NCI-H748 (cell line): ENCODE measurements around the gene PGLYRP1.
A peak's percentile ranks its signal among the peaks of the same experiment; 100 is the strongest.

Source experiments
- DNase-seq: peaks from one replicate; lab custom pipeline; 2025; ENCODE audit not compliant: unreplicated experiment; lab: John Stamatoyannopoulos, UW

Gene PGLYRP1

DNA sequence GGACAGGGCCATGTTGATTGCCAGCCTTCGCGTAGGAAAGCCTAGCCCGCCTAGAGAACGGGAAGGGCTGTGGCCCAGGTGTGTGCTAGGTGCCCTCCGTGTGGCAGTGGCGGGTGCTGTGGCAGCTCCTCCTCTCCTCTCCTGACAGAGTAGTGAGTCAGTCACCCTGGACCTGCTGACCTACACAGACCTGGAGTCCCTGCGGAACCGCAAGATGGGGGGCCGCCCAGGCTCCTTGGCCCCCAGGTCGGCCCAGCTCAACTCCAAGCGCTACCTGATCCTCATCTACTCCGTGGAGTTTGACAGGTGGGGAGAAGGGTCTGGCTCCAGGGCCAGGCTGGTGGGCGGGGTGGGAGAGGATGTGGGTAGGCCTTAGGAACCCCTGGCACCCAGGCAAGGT lies 16.4 kb downstream of the PGLYRP1 start:
- no peak for DNase-seq

DNA sequence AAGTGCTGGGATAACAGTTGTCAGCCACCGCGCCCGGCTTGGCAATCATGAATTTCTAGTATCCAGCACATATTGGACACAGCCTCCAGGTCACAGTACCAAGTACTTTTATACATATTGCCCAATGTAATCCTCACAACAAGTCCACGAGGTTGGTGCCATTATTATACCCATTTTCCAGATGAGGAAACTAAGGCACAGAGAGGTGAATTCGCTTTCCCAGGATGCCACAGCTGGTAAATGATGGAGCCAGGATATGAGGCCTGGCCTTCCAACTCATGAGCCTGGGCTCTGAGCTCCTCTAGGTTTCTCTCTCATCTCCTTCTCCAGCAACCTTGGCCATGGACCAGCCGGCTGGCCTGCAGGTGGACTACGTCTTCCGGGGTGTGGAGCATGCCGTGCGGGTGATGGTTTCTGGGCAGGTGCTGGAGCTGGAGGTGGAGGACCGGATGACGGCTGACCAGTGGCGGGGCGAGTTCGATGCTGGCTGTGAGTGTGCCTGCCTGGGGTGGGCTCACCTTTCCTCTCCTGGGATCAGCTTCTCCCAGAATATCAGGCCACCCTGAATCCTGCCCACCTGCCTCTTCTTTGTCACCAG lies 20.1 kb downstream of the PGLYRP1 start:
- DNase-seq, result no peak

DNA sequence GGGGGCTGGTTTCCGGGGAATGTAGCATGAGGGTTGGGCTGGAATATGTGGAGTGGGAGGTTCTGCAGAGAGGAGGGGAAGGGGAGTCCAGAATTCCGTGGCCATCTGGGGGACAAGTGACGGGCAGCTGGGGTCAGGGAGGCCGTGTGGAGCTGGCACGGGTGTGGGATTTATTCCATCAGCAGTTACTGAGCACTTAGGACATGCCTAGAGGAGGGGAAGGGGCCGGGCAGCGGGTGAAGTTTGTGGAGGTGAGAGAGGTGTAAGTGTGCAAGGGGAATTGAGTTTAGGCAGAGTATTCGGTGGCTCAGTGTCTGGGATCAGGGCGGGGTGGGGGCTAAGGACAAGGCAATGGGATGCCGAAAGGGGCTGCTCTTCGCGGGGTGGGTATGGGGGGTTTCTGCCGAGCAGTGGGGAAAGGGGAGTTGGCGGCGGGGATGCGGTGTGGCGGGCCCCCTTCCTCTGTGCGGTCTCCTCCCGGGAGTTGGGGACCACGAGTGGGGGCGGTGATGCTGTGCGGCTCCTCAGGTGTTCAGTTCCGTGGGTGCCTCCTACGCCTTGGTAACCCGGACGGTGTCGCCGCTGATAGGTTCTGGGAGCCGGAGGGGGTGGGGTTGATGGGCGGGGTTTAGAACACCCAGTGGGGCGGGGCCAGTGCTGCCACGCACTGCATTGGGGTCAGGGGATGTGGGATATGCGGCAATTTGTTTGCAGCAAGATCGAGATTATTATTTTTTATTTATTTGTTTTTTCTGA lies 22.2 kb downstream of the PGLYRP1 start:
- peak; percentile 86 for DNase-seq

DNA sequence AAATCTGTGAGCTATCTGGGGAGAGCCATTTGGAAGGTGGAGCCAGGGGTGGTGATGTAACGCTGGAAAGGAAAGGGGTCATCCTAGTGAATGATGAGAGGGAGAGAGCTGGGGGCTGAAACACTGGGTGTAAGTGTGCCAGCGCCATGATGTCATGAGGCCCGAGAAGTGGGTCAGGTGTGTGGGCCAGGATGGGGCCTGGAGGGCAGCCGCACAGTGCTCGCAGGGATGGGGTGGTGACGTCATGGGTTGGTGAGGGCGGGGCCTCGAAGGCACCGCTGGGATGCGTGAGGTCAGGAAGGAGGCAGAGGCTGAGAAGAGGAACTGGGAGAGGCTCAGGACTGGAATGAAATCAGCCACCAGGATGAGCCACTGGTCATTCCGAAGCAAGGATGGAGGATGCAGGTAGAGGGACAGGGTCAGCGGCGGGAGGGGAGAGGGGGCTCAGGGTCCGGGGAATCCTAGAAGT lies 23.2 kb downstream of the PGLYRP1 start:
- DNase-seq, result peak; percentile 50

DNA sequence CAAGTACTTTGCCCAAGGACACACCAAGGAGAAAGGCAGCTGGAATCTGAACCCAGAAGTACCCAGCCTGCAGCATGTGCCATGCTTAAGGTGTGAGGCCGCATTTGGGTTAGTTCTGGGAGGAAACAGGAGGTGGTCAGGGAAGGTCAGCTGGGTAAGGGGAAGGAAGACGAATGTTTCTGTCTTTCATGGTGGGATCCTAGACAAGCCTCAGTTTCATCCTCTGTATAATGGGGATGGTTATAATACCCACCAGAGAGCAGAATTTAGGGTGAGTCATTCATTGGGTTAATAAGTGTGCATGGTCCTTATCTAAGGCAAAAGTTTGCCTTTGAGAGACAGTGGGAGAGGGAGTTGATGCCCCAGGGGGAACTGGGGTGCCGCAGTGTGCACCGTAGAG lies 24.0 kb downstream of the PGLYRP1 start:
- DNase-seq, result no peak

DNA sequence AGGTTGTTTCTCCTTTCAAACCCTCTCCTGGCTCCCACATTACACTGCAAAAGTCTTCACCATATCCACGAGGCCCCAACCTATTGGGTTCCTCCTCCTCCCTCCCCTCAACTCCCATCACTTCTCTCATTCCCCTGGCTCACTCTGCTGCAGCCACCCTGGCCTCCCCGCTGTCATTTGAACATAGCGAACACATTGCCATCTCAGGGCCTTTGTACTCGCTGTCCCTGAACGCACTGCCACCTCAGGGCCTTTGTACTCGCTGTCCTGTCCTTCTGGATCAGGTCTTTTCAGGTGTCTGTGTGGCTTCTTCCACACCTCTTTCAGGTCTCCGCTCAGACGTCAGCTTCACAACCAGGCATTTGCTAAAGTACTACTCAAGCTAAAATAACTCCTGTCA lies 25.9 kb downstream of the PGLYRP1 start:
- no peak for DNase-seq

DNA sequence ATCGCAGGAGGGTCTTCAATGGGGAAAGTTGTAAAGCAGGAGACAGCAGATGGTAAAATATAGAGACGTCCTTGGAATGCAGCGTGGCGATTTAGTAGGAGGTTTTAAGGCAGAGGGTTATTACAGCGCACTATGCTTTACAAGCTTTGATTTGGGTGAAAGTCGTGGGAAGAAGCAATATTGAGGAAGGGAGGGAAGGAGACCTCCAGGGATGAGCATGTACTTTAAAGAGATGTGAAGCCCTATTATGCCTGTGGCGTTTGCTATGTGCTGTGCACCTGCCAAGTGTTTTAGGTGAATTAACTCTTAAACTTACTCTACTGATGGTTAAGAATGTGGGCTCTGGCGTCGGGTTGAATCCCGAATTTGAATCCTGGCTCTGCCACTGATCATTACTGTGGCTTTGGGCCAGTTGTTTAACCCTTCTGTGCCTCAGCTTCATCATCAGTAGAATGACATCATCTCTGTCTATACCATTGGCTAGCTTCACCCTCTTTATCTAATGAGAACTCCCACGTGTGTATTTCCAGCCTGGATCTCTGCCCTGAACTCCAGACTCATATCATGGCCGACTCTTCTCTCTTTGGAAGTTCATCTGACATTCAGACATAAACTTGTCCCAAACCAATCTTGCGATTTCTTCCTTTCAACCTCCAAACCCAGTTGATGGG lies 27.0 kb downstream of the PGLYRP1 start:
- DNase-seq, result peak; percentile 32

DNA sequence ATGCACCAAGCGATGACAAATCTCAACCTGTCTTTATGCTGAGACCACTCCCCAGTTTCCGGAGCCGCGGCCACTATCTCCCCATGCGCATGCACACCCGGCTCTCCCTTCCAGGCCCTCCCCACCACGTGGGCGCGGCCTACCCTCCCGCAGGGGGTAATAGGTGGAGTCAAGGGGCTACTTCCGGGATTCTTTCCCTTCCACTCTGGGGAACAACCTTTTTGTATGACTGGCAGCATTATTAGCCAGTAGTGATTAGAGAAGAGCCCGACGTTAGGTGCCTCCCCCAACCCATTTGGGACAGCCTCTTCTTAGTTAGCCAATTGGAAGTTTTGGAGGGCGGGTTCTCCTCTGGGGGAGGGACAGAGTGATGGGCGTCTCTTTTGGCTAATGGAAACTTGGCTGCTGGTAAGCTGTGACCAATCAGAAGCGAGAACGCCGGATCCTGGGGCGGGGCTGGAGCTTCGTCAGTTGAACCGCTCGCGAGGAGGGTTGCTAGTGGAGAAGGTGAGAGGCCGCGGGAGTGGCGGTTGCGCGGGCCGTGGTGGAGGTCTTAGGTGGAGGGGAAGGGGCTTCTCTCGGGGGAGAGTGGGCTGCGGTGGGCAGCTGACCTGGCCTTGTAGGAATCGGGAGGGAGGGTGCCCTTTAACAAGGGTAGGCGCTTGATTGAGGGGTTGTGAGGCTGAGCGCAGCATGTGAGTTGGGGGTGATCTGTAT lies 27.7 kb downstream of the PGLYRP1 start, which contains the start of gene CCDC61:
Gene CCDC61 (plus strand): TSS at position 470 of the 717 bp plus-strand sequence. CDS start 7,552 bp downstream, outside the sequence.
- peak; percentile 100 for DNase-seq

DNA sequence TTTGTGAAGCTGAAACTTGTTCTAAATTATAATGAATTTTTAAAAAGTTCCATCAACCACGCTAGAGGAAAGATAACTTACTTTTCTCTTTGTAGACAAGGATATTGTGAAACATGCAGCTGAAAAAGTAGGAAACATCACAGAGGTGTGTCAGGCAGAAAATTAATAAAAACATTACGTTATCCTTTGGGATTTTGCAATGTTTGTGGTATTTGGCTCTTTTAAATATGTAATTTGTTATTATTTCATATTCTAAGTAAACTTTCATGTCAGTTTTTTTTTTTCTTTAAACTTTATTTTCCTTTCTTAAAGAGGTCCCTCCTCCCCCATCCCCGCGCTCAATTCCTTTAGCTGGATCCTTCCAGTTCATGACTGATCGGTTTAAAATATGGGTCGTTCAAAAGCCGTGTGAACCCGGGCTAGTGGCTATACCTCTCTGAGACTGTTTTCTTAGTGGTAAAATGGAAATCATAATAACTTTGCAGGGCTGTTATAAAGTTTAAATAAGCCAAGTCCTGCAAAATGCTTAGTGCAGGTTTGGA lies 28.3 kb downstream of the PGLYRP1 start:
- no peak for DNase-seq

DNA sequence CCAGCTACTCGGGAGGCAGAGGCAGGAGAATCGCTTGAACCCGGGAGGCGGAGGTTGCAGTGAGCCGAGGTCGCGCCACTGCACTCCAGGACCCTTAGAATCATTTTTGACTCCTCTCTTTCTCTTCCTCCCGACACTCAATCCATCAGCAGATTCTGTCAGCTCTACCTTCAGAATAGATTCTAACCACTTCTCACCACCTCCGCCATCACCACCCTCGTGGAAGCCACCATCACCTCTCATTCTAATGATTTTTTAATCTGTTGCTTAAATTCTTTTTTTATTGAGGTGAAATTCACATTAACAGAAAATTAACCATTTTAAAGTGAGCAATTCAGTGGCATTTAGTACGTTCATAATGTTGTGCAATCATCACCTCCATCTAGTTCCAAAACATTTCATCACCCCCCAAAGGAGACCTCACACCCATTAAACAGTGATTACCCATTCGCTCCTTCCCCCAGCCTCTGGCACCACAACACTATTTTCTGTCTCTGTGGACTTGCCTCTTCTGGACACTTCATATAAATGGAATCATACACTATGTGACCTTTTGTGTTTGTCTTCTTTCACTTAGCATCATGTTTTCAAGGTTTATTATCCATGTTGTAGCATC lies 32.6 kb downstream of the PGLYRP1 start:
- DNase-seq, result no peak

DNA sequence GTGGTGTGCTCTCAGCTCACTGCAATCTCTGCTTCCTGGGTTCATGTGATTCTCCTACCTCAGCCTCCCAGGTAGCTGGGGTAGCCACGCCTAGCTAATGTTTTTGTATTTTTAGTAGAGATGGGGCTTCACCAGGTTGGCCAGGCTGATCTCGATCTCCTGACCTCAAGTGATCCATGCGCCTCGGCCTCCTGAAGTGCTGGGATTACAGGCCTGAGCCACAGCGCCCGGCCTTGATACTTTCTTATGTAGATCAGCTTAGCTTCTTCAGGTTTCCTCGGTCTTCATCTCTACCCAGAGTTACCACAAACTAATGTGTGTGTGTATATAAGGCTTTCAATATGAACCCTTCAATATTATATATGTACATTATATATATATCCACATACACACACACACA lies 37.5 kb downstream of the PGLYRP1 start:
- DNase-seq, result no peak

DNA sequence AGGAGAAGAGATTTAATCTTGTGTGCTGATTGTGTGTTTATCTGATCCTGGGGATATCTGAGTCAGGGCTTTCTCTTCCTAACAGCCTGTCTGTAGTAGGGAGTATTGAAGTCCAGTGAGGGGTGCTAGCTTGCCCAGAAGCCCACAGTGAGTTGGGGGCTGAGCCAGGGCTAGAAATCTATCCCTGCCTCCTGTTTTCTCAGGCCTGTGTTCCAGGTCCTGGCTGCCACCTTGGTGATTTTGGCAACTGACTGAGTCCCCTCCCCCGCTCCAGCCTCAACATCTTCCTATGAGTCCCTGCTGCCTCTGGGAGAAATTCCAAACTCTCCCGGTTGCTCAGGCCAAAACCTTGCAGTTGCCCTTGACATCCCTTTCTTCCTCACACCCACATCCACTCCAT lies 41.5 kb downstream of the PGLYRP1 start:
- no peak for DNase-seq

DNA sequence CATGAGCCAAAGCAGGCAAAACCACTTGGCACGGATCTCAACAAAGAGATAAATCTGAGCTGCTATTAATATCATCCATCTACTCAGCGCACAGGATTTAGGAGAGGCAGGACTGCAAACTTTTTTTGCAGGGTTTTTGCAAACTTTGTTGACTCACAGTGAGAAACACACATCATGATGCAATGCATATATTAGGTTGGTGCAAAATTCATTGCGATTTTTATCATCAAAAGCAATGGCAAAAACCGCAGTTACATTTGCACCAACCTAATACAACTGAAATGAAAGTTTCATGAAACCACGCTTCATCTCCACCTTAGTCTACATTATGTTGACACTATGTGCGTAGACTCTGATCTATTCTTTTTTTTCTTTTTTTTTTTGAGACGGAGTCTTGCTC lies 44.7 kb downstream of the PGLYRP1 start:
- no peak for DNase-seq

DNA sequence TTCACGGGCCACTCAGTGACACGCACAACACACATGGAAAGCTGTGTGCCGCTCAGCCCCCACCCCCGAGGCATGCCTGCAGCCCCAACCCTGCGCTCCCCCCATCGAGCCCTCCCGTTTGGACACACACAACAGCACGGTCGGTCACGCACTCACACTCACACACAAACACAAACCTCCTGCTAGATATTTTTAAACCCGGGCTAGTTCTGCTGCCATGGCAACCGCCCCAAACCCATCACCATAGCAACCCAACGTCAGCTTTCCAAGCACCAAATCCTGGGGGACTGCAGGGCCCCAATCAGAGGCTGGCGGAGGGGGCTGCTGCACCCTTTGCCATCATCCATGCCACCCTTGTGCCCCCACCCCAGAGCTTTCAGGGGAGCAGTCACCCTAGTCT lies 46.7 kb downstream of the PGLYRP1 start:
- peak; percentile 63 for DNase-seq

DNA sequence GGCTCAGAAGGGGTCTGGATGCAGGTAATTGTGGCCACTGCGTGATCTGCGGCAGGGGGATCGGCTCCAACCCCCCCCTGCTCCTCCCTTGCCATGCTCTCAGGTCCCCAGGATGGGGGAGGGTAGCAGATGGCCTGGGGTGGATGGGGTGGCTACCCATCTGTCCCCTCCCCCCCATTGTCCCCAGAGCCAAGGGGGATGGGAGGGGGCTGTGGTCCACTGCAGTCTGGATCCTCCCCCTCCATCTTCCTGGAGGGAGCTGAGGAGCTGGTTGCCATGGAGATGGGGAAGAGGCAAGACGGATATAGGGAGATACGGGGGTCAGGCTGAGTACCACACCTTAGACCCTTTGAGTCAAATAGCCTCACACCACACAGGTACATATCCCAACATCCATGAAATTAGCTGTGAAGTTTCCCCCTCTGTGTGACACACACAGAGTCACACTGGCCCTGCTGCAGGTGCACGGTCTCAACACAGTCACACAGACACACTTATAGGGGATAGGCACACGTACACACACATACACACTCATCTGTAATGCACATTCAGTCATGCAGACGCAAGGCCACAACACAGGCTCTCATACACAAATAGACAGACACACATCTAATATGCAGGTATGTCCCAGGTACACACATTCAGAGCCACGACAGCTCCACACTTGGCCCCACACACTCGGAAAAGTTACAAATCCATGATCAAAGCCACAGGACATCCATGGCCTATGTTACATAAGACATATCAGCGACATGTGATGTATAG lies 47.4 kb downstream of the PGLYRP1 start:
- peak; percentile 21 for DNase-seq

DNA sequence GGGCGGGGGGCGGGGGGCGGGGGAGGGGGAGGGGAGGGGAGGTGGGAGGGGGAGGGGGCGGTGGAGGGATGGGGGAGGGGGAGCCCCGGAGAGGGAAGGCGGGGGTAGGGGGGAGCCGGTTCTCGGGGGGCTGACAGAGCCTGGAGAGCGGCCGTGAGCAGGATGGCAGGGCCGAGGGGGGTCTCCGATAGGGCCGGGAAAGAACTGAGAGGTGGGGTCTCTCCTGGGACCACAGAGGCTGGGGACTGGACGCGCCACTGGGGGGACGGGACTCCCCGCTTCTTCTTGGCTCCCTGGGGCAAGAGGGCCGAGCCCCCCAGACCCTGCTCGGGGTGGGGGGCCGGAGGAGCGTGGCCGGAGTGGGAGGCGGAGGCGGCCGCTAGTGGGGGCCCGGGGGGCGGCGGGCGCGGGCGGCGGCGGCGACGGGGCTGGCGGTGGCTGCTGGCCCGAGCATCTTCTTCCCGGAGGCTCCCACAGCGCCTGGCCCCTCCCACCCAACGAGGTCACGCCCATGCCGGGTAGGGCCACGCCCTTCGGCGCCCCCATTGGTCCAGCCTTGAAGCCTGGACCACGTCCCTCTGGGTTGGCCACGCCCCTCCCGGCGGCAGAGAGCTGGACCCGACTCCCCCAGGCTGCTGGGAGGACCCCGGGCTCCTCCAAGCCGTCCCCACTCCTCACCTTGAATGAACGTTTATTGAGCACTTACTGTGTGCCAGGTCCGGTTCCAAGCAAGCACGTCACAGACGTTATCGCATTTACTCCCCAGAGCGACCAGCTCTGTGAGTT lies 49.1 kb downstream of the PGLYRP1 start, which contains the start of gene NOVA2:
Gene NOVA2 (minus strand): TSS at position 313 of the 786 bp plus-strand sequence. CDS start 514 bp downstream, outside the sequence.
- DNase-seq, result peak; percentile 94

DNA sequence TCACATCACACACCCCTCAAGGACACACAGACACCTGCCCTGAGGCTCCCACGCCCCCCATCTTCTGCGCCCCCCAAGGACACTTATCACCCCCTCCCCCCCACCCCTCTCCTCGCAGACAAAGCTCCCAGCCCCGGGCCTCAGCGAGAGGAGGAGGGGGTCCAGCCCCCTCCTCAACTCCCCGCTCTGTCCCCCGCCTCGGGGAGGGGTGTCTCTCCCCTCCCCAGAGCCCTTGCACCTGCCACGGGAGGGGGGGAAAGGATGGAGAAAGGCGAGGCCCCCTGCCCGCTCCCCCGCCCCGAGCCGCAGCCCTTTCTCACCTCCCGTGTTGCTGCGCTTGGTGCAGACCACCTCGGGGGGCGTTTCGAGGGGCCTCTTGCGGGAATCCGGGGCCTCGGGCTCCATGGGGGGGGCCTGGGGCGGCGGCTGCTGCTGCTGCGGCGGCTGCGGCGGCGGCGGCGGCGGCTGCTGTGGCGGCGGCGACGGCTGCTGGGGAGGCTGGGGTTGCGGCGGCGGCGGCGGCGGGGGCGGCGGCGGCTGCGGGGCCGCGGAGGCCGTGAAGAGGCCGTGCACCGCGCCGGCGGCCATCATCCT lies 49.8 kb downstream of the PGLYRP1 start:
- peak; percentile 32 for DNase-seq

DNA sequence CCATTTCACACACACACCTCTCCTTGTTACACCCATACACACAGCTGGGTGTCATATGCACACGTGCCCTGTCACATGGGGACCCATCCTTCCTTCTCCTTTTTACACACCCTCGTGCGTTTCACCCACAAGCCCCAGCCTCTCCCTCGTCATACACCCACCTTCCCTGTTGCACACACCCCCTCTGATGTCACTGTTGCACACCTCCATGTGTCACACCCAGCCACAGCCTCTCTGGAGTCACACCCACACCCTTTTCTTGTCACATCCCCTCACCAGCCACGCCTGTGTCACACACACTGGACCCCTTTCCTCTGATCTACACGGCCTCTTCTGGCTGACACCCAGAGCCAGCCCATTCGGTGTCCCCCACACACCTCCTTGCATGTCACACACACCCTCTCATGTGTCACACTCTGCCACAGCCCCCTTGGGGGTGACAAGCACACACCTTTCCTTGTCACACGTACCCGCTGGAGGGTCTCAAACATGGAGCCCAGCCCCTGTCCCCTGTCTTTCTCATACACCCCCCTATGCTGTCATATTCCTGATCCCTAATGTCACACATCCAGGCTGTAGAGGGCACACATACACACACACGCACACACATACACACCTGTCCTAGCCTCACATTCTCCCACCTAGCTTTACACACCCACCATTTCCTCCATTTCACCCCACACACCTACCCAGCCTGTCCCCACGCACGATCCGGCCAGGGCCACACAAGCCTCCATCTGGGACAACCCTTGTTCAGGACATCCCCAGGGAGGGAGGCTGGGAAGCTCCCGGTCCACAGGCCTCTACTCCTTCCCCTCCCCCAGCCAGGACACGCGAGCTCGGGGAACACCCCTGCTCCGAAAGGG lies 50.5 kb downstream of the PGLYRP1 start:
- DNase-seq, result peak; percentile 40
